Colonic mucosa (tissue), 4 donors: ENCODE results near the gene HSD17B12. TPM values are rescaled to one million over a fixed set of nuclear protein-coding genes. Genes with fewer than 3 reads are reported as not detected.

Experiments used
- DNase-seq: peaks from one replicate; pipeline ENCODE4 v3.0.0-alpha.2; 2020
- H3K27ac ChIP-seq: fragments of 200-600 bp; one replicate; pipeline ENCODE4 v1.8.0; 2021
- H3K27me3 ChIP-seq: fragments of 200-600 bp; one replicate; pipeline ENCODE4 v1.8.0; 2021
- H3K36me3 ChIP-seq: fragments of 200-600 bp; one replicate; pipeline ENCODE4 v1.8.0; 2021
- H3K4me1 ChIP-seq: fragments of 200-600 bp; one replicate; pipeline ENCODE4 v1.8.0; 2021; ENCODE audit warnings: mild to moderate bottlenecking
- H3K4me3 ChIP-seq: fragments of 200-600 bp; one replicate; pipeline ENCODE4 v1.8.0; 2021
- H3K9ac ChIP-seq, 2 donors: one replicate each; pipeline ENCODE4 v1.7.0; 2013; ENCODE audit warnings: control low read depth in 2 of 2, low read depth in 2 of 2, low read length in 2 of 2
- H3K9me3 ChIP-seq: fragments of 200-600 bp; one replicate; pipeline ENCODE4 v1.8.0; 2021
- CTCF ChIP-seq: fragments of 200-600 bp; IDR thresholded peaks from one replicate; pipeline ENCODE4 v1.8.0; 2022; ENCODE audit warnings: antibody characterized with exemption, mild to moderate bottlenecking
- intact Hi-C: fragments of 100-400 bp; cut with DNase I; formaldehyde crosslinking; loops from one replicate; pipeline ENCODE4 v1.14.1; 2022
- total RNA-seq, 2 donors: library from RNA; stranded (reverse); fragmentation: NEBNext Ultra II Directional in 1 of 2; extraction: Animal tissue kit (Norgen Biotek cat#: 25700) in 1 of 2; gene quantifications; one replicate each; pipeline ENCODE4 v1.2.1, GENCODE V29; 2021
- donor health status: healthy.
- donor health status: DM: no; HTN: no; CAD: no.
- donor health status: DM: no; HTN: no; CAD: no.

Gene HSD17B12
- total RNA-seq, 2 donors from 2014 or later, result 132 to 159 TPM

GRCh38 chr11:43872995-43873394 lies 192.5 kb downstream of the HSD17B12 start:
- H3K27me3 ChIP-seq, result peaks cover 3% of the 10 kb centered on the region
- DNase-seq, result no peak
- intact Hi-C loops, result no loop called here

GRCh38 chr11:43874078-43874477 lies 193.5 kb downstream of the HSD17B12 start:
- TF ChIP-seq CTCF, result no peak
- intact Hi-C loops, result no loop called here
- no peaks in the 10 kb centered on the region for H3K4me1 ChIP-seq
- no peak overlapping the region for H3K9ac ChIP-seq
- H3K9me3 ChIP-seq, result no peaks in the 10 kb centered on the region
- no peak for DNase-seq
- H3K27ac ChIP-seq, result no peak overlapping the region
- H3K4me3 ChIP-seq, result no peak overlapping the region
- H3K36me3 ChIP-seq, result no peaks in the 10 kb centered on the region
- H3K27me3 ChIP-seq, result peaks cover 3% of the 10 kb centered on the region

More at GRCh38 chr11:43872995-43873394, 192.5 kb downstream of the HSD17B12 start:
- Histone ChIP-seq H3K9me3 (no peaks in the 10 kb centered on the region), H3K4me3 (no peak overlapping the region), H3K4me1 (no peaks in the 10 kb centered on the region), H3K27ac (no peak overlapping the region), H3K36me3 (no peaks in the 10 kb centered on the region), H3K9ac (no peak overlapping the region)
- TF ChIP-seq CTCF, result no peak

GRCh38 chr11:43874738-43875137 lies 194.2 kb downstream of the HSD17B12 start:
- H3K27me3 ChIP-seq, result peaks cover 3% of the 10 kb centered on the region
- intact Hi-C loops, result no loop called here

DNA sequence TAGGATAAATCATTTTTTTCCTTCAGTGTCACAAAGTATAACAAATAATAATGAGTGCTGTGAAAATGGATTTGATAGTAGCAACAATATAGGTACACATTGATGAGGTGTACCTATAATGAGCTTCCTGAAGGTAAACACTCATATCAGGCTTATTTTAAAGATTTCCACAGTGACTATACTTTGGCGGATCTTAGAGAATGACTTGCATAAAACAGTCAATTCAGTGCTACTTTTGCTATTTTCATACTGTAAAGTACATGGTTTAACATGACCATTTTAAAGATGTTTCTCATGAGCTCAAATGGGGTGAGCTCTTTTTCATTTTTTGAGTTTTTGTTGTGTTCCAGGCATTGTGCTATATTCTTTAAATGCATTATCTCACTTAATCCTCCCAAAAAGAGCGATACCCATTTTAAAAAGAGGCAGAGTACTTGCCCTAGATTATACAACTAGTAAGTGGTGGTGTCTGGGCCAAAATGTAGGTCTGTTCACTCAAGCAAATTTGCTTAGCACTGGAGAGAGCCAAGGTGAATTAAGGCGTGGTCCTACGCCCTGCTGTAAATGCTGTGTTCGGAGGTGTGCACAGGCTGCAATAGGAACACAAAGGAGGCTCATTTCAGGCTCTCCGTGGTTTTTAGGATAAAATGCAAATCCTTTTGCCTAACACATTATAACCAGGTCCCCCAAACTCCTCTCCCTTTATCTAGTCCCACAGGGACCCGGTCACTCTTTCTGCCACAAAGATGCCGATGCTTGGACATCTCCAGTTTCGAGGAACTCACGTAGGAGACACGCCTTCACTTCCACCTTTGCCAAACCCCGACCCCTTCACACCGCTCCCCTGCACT lies 199.5 kb downstream of the HSD17B12 start:
- intact Hi-C loops, result no loop called here
- Histone ChIP-seq H3K4me1 (no peaks in the 10 kb centered on the region), H3K9me3 (no peaks in the 10 kb centered on the region), H3K9ac (peak overlapping the region; percentile 49 to 77), H3K4me3 (peak overlapping the region; percentile 94), H3K27me3 (peaks cover 3% of the 10 kb centered on the region), H3K36me3 (no peaks in the 10 kb centered on the region), H3K27ac (no peak overlapping the region)
- no peak for TF ChIP-seq CTCF
- peak; percentile 19 for DNase-seq

More at GRCh38 chr11:43874738-43875137, 194.2 kb downstream of the HSD17B12 start:
- Histone ChIP-seq H3K4me3 (no peak overlapping the region), H3K4me1 (no peaks in the 10 kb centered on the region), H3K9ac (no peak overlapping the region), H3K36me3 (no peaks in the 10 kb centered on the region), H3K27ac (no peak overlapping the region), H3K9me3 (no peaks in the 10 kb centered on the region)
- no peak for TF ChIP-seq CTCF
- DNase-seq, result no peak

- DNase-seq, result peak; percentile 88
- TF ChIP-seq CTCF, result no peak
- Histone ChIP-seq H3K4me3 (peak within 1 kb of the TSS; percentile 94), H3K27me3 (no peaks in the 10 kb centered on the region), H3K9ac (peak within 1 kb of the TSS; percentile 76 to 77), H3K27ac (peak within 1 kb of the TSS; percentile 42), H3K4me1 (no peaks in the 10 kb centered on the region), H3K36me3 (no peaks in the 10 kb centered on the region), H3K9me3 (no peaks in the 10 kb centered on the region)
- intact Hi-C loops, result no loop called here
Measured at GRCh38 chr11:43880640-43881159, 200.2 kb downstream of the HSD17B12 start, which contains the start of gene ALKBH3. Gene ALKBH3, plus strand, starts transcription at chr11:43880831. Its CDS starts 1,822 bp downstream, at chr11:43882653.
